Activated naive CD8-positive, alpha-beta T cell (primary cell): Measurements from ENCODE around the gene PTPRT.

Experiments used
- H3K27ac Mint-ChIP-seq: one replicate; pipeline ENCODE4 v1.8.0; 2021; ENCODE audit warnings: mixed read lengths
- H3K27me3 Mint-ChIP-seq: one replicate; pipeline ENCODE4 v1.8.0; 2021; ENCODE audit warnings: mixed read lengths
- H3K36me3 Mint-ChIP-seq: one replicate; pipeline ENCODE4 v1.8.0; 2021; ENCODE audit warnings: mixed read lengths
- H3K4me1 Mint-ChIP-seq: one replicate; pipeline ENCODE4 v1.8.0; 2021; ENCODE audit warnings: low read depth, mixed read lengths
- H3K4me3 Mint-ChIP-seq: one replicate; pipeline ENCODE4 v1.8.0; 2021; ENCODE audit warnings: mild to moderate bottlenecking, mixed read lengths
- H3K9me3 Mint-ChIP-seq: one replicate; pipeline ENCODE4 v1.8.0; 2021; ENCODE audit warnings: low read depth, mixed read lengths

PTPRT gene

DNA sequence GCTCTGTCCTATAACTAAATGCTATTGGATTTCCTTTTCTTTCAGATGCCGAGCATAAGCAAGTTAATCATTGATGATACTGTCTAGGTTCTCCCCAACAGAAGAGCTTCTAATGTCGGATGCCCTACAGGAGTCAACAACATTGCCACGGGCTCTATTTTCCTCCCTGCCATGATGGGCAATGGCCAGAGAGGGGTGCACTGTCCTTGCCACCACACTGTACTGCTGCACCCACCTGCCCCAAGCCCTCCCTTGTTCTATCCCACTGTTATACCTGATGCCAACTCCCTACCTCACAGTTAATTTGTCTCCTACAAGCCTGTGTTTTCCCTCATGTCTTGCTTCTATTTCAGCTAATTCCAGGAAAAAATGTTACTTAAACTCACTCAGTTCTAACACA is 797.9 kb downstream of the PTPRT start:
- Mint-ChIP-seq H3K9me3 (no peaks in the 10 kb centered on the region), H3K27me3 (no peaks in the 10 kb centered on the region), H3K36me3 (no peaks in the 10 kb centered on the region), H3K4me3 (no peak overlapping the region), H3K4me1 (no peaks in the 10 kb centered on the region), H3K27ac (no peak overlapping the region)

DNA sequence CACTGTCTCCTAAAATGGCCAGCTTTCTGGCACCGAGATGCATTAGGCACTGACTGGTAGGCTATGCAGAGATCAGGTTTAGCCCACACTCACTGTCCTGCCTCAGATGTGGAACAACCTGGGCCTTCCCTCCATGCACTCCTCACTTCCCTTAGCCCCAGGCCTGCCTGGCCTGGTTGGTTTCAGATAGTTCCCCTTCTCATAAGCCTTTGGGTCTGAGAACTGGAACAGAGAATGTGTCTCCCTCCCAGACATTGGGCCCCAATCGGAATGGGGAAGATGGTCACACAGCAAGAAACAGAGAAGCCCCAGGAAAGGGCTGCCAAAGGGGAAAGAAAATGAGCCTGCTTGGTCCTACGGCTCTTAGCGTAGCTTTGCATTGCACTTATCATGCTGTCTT is 809.4 kb downstream of the PTPRT start:
- H3K27me3 Mint-ChIP-seq = no peaks in the 10 kb centered on the region
- no peak overlapping the region for H3K4me3 Mint-ChIP-seq
- H3K27ac Mint-ChIP-seq = no peak overlapping the region
- H3K9me3 Mint-ChIP-seq = peaks cover 3% of the 10 kb centered on the region
- H3K4me1 Mint-ChIP-seq = no peaks in the 10 kb centered on the region
- no peaks in the 10 kb centered on the region for H3K36me3 Mint-ChIP-seq

DNA sequence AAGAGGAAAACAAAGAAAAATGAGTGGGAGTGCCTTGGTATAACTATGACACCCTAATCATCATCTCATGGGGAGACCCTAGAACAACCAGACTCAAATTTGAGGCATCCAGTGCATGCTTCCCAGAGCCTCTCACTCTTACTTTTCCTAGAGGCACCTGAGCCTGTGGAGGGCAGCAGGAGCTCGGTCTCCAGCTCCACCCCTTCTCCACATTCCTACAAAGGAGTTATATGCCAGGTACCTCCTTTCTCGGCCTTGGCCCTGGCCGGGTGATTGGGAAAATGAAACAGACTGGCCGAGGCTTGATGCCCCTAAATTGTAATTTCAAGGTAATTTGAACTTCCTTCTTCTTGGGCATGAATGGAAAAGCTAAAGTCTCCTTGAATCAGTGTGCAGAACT is 810.3 kb downstream of the PTPRT start:
- no peaks in the 10 kb centered on the region for H3K4me1 Mint-ChIP-seq

DNA sequence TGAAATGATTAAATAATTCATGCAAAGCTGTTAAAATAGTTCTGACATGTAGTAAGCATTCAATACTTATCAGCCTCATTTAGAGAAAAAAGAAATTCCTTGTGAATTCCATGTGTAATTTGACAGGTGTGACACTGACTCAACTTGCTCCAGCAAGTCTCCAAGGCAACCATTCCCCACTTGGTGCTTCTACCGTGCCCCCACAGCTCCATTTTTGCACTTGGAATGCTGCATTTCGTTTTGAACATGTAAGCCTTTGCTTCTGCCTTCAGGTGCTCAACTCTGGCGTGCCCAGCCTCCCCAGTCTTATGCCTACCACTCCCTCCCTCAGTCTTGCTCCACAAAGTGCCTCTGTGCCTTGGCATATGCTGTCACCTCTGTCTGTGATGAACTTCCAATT is 810.9 kb downstream of the PTPRT start:
- Mint-ChIP-seq H3K27ac (no peak overlapping the region), H3K9me3 (no peaks in the 10 kb centered on the region), H3K4me1 (no peaks in the 10 kb centered on the region), H3K27me3 (no peaks in the 10 kb centered on the region), H3K4me3 (no peak overlapping the region), H3K36me3 (no peaks in the 10 kb centered on the region)

More for the DNA sequence above, 810.3 kb downstream of the PTPRT start:
- H3K27me3 Mint-ChIP-seq = no peaks in the 10 kb centered on the region
- H3K27ac Mint-ChIP-seq = no peak overlapping the region
- no peak overlapping the region for H3K4me3 Mint-ChIP-seq
- H3K36me3 Mint-ChIP-seq = no peaks in the 10 kb centered on the region
- no peaks in the 10 kb centered on the region for H3K9me3 Mint-ChIP-seq

DNA sequence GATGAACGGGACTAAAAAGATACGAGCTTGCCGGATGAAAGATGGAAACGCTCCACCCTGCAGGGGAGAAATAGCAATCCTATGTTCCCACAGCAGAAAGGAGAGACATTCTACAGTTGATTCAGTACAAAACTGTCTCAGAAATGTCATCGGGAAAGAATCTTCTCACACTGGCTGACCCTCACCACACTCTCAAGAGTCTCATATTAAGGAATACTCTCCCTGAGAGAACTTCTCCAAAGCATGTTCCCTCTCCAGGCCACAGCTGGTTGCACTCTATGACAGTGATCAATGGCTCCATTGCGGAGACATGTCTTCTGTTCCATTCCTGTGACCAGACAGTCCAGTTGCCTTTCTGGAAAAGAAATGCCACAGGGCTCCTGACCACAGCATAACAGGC is 813.6 kb downstream of the PTPRT start:
- no peaks in the 10 kb centered on the region for H3K27me3 Mint-ChIP-seq
- H3K9me3 Mint-ChIP-seq = no peaks in the 10 kb centered on the region
- H3K27ac Mint-ChIP-seq = no peak overlapping the region
- no peak overlapping the region for H3K4me3 Mint-ChIP-seq
- no peaks in the 10 kb centered on the region for H3K36me3 Mint-ChIP-seq
- H3K4me1 Mint-ChIP-seq = no peaks in the 10 kb centered on the region

DNA sequence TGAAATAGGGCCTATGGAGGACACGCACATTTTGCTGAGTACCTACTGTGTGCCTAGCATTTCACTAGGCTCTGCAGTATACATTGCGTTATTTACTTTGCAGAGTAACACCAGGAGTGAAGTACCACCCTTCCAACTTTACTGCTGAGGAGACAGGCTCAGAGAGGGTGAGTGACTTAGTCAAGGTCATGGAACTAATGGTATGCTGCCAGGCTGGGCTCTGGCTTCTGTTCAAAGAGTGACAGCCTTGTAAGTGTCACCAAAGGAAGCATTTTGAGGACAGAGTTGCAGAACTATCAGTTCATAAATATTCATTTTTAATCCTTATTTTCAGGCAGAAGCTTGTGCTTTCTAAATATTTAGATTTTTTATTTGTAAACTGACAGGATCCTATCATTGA is 816.7 kb downstream of the PTPRT start:
- H3K4me1 Mint-ChIP-seq = no peaks in the 10 kb centered on the region
- no peak overlapping the region for H3K4me3 Mint-ChIP-seq
- H3K27me3 Mint-ChIP-seq = no peaks in the 10 kb centered on the region
- no peaks in the 10 kb centered on the region for H3K36me3 Mint-ChIP-seq
- H3K9me3 Mint-ChIP-seq = no peaks in the 10 kb centered on the region
- no peak overlapping the region for H3K27ac Mint-ChIP-seq

DNA sequence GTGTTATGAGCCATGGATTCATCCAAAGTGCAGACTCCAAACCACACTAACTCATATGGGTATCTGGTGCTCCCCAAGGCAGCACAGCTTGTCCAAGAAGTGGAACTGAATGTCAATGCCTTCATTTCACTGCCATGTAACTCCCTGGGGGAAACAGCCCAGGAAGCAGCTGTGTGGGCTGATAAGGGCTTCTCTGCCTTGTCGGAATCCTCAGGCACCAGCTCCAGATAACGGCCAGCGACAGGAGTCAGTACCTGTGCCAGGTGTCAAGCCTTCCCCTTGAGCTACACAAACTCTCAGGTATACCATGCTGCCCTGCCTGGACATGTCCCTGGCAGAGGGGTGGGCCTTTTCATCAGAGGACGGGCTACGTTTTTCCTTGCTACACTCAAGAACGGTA is 819.6 kb downstream of the PTPRT start:
- H3K27ac Mint-ChIP-seq = no peak overlapping the region
- no peaks in the 10 kb centered on the region for H3K4me1 Mint-ChIP-seq
- no peaks in the 10 kb centered on the region for H3K9me3 Mint-ChIP-seq
- no peak overlapping the region for H3K4me3 Mint-ChIP-seq
- H3K36me3 Mint-ChIP-seq = no peaks in the 10 kb centered on the region
- no peaks in the 10 kb centered on the region for H3K27me3 Mint-ChIP-seq

DNA sequence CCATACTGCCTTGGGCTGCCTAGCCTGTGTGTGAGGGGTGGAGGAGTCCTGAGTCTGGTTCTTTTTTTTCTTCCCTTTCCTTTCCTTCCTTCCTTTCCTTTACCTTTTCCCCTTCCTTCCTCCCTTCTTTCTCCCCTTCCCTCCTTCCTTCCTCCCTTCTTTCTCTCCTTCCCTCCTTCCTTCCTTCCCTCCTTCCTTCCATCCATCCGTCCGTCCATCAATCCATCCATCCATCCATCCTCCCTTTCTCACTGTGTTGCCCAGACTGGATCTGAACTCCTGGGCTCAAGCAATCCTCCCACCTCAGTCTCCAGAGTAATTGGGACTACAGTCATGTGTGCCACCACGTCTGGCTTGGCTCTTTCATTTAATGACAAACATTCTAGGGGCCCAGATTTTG is 820.8 kb downstream of the PTPRT start:
- Mint-ChIP-seq H3K4me1 (no peaks in the 10 kb centered on the region), H3K9me3 (no peaks in the 10 kb centered on the region), H3K27me3 (no peaks in the 10 kb centered on the region), H3K27ac (no peak overlapping the region), H3K4me3 (no peak overlapping the region), H3K36me3 (no peaks in the 10 kb centered on the region)

DNA sequence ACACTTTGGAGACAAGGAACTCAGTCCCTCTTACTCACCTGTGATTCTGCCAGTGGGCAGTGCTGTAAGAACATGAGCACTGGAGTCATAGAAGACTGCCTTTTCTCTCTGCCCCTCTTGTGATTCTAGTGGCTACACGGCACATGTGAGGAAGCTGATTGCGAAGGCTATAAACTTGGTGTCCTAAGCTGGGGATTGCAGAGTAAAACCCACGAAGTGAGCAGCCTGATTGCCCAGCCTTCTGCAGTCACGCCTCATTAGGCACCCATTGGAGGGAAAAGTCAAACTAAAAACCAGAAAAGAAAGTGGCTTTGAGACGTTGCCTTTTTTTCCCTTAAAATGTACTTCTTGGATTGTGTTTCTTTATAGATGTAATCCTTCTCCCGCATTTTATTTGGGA is 823.1 kb downstream of the PTPRT start:
- no peak overlapping the region for H3K27ac Mint-ChIP-seq
- no peaks in the 10 kb centered on the region for H3K4me1 Mint-ChIP-seq
- H3K4me3 Mint-ChIP-seq = no peak overlapping the region
- H3K27me3 Mint-ChIP-seq = no peaks in the 10 kb centered on the region
- no peaks in the 10 kb centered on the region for H3K9me3 Mint-ChIP-seq
- no peaks in the 10 kb centered on the region for H3K36me3 Mint-ChIP-seq

DNA sequence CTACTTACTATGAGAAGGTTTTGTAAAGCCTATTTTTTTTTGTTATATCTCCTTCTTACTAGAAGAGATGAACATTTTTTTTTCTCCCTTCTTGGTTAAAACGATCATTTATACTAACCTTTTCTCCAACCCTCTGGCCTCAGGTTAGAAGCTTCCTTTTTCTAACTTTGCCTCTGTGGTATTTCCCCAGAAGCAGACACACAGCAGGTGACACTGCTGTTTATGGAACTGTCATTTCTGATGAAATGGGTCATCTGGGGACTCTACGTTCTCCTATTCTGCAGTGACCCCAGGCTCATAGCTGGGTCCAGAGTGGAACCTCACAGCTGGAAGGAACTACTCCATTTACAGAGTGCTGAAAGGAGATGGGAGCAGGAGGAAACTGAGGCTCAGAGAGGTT is 825.3 kb downstream of the PTPRT start:
- H3K4me1 Mint-ChIP-seq = no peaks in the 10 kb centered on the region
- H3K27ac Mint-ChIP-seq = no peak overlapping the region
- H3K27me3 Mint-ChIP-seq = no peaks in the 10 kb centered on the region
- no peaks in the 10 kb centered on the region for H3K9me3 Mint-ChIP-seq
- no peak overlapping the region for H3K4me3 Mint-ChIP-seq
- no peaks in the 10 kb centered on the region for H3K36me3 Mint-ChIP-seq

DNA sequence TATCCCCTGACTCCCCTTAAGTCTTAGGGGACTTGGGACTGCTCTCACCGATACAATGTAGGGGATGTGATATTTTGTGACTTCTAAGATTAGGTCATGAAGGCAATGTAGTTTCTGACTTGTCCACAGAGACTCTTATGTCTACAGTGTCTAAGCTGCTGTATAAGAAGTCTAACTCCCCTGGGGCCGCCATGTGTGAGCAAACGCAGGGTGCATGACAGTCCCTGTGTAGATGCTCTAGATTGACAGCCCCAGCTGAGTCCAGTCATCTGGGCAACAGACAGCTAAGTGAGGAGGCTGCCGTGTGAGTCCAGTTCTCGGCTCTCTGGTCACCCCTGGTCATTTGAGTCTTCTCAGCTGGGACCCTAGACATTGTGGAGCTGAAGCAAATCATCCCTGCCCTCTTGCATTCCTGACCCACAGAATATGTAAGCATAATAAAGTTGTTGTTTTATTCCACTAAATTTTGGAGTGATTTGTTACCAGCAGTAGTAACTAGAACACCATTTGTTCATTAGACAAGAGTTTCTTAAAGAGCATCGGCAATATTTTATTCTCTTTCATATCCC is 828.2 kb downstream of the PTPRT start:
- no peaks in the 10 kb centered on the region for H3K36me3 Mint-ChIP-seq
- H3K27me3 Mint-ChIP-seq = no peaks in the 10 kb centered on the region
- H3K4me3 Mint-ChIP-seq = no peak overlapping the region
- no peaks in the 10 kb centered on the region for H3K4me1 Mint-ChIP-seq
- no peaks in the 10 kb centered on the region for H3K9me3 Mint-ChIP-seq
- no peak overlapping the region for H3K27ac Mint-ChIP-seq

DNA sequence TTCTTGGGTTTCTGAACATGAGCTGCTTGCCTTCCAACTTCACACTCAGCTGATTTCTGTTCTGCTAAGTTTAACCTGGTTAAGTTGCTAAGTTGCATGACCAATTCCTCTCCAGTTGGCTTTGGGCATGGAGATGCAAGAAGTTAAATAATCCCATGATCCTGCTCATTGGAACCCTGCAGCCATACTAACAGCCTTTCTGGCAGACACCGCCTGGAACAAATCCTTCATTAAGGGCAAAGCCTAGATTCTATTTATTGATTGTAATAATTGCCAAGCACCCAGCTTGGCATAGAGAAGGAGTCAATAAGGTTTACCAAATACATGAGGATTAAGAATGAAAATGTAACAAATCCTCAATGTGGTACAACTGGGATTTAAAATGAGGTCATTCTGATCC is 829.1 kb downstream of the PTPRT start:
- no peaks in the 10 kb centered on the region for H3K4me1 Mint-ChIP-seq
- H3K27me3 Mint-ChIP-seq = no peaks in the 10 kb centered on the region
- no peak overlapping the region for H3K4me3 Mint-ChIP-seq
- H3K27ac Mint-ChIP-seq = no peak overlapping the region
- no peaks in the 10 kb centered on the region for H3K9me3 Mint-ChIP-seq
- H3K36me3 Mint-ChIP-seq = no peaks in the 10 kb centered on the region

DNA sequence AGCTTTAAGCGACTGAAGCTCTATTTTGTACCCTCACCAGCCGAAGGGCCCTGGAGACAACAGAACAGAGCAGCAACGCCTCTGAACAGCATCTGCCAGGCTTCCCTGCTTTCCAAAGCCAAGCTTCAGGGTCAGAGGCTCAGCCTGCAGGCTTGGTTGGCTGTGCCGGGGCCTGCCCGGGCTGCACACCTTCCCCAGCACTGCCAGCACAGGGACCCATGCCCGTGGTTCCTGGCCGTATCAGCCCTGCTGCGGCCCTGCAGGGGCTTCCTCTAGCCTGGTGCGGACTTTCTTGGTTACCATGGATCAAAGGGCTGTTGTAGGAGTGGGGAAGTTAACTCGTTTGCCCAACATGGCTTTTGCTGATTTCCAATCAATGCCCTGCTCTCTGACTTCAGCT is 830.1 kb downstream of the PTPRT start:
- Mint-ChIP-seq H3K4me1 (no peaks in the 10 kb centered on the region), H3K9me3 (no peaks in the 10 kb centered on the region), H3K4me3 (no peak overlapping the region), H3K27ac (no peak overlapping the region), H3K27me3 (no peaks in the 10 kb centered on the region), H3K36me3 (no peaks in the 10 kb centered on the region)

DNA sequence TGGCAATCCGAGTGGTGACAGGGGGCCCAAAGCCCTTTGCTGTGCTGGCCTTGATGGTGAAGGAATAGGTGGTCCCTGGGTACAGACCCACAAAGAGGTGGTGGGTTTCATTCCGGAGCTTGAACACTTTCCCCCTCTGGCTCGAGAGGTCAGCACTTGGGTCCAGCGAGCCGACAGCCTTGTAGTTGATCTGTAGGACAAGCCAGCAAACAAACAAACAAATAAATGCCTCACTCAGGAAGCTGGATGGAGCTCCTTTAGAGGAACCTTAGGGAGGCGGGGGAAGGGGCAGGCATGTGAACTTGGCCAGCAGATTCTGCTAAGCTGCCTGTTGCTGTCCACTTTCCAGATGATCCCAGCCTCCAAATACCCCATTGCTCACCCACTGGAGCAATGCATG is 837.6 kb downstream of the PTPRT start:
- Mint-ChIP-seq H3K9me3 (no peaks in the 10 kb centered on the region), H3K36me3 (no peaks in the 10 kb centered on the region), H3K27ac (no peak overlapping the region), H3K27me3 (no peaks in the 10 kb centered on the region), H3K4me3 (no peak overlapping the region), H3K4me1 (no peaks in the 10 kb centered on the region)

DNA sequence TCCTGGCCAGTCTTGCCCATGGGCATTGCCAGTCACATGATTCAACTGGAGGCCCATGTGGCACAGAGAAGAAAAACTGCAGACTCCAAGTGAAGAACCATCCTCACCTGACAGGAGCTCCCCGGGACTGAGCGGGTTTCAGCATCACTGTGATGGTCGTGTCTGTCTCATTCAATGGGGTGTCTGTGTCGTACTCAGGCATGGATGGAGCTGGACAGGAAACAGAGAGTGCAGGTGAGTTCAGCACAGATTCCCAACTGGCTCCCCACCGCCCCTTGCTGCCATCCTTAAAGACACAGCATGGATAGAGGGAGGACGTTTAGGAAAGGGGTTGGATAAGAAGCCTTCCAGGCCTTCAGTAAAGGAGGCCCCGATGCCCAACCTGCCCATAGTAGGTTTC is 839.2 kb downstream of the PTPRT start:
- no peak overlapping the region for H3K4me3 Mint-ChIP-seq
- H3K4me1 Mint-ChIP-seq = no peaks in the 10 kb centered on the region
- no peak overlapping the region for H3K27ac Mint-ChIP-seq
- peaks cover 7% of the 10 kb centered on the region for H3K9me3 Mint-ChIP-seq
- H3K36me3 Mint-ChIP-seq = no peaks in the 10 kb centered on the region
- H3K27me3 Mint-ChIP-seq = no peaks in the 10 kb centered on the region

DNA sequence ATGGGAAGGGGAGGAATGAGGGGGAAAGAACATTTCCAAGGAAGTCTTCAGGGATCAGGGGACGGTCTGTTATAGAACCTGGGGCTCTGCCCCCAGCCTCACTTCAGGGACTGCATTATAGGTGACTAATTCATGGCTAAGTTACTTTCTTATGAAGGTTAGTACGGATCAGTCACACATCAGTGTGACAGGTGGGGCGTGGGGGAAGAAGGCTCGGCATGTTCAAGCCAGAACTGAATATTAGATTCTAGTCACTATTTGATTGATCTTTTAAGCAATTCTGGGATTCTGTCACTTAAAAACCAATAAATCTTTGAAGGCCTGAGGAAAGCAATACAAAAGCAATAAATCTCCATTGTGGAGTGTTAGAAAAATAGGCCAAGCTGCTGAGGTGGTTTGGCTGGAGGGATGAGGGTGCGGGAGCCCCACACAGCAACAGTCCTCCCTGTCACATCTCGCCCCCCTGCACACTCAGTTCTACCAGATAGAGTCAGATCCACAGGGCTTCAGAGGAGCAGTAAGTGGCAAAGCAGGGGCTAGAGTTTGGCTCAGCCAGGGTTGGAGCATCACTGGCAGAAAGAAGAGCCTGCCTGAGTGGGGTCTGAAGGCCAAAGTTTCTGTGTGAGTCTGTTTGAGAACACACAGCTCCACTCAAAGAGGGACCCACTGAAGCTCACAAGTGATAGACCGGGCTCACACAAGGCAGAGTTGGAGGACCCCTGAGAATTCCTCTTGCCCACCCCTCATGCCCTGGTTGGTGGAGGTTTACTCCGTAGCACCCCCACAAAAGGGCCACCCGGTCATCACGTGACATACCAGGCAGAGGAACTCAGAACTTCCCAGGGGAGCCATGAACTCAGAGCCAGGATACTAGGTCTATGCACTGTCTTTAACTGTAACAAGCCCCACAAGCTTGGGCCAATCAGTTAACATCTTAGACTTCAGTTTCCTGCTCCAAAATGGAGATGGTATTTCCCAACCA is 843.2 kb downstream of the PTPRT start:
- Mint-ChIP-seq H3K36me3 (no peaks in the 10 kb centered on the region), H3K4me3 (no peak overlapping the region), H3K9me3 (peaks cover 7% of the 10 kb centered on the region), H3K27ac (no peak overlapping the region), H3K27me3 (no peaks in the 10 kb centered on the region), H3K4me1 (no peaks in the 10 kb centered on the region)
